NT2/D1 (cell line): ENCODE measurements around the gene APBA2.

ENCODE experiments used
- SUZ12 ChIP-seq: IDR thresholded peaks from 2 replicates; pipeline ENCODE4 v1.6.1; 2011; ENCODE audit not compliant: insufficient read length, insufficient read depth; ENCODE audit errors: extremely low read depth
- YY1 ChIP-seq: IDR thresholded peaks from 2 replicates; pipeline ENCODE4 v1.6.1; 2011; ENCODE audit not compliant: insufficient read length, insufficient read depth
- ZNF274 ChIP-seq: IDR thresholded peaks from 2 replicates; pipeline ENCODE4 v1.6.1; 2011; ENCODE audit warnings: mild to moderate bottlenecking, low read depth, low read length

DNA sequence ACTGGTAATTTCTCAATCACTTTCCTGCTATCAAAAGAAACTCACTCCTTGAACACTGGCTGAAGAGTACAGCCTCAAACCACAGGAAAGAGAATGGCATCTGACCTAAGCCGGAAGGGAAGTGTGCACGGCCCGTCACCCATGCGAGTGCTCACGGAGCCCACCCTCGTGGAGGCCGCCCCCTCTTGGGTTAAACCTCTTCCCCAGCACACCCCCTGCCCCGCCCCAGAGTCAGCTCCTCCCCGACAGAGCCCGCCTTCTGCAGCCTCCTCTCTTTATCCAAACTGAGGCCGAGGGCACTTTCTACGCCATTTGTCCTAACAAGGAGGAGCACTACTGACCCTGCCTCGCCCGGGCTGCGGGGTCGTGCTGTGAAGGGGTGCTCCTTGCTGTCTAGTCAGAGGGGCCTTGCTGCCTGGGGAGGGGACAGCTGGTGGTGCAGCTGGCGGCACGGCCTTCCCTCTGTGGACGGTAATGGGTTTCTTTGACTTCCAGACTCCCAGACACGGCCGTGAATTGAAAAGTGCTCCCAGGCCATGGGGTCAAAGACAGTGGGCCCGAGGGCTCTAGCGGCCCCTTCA is 246.2 kb downstream of the APBA2 start:
- no peak for TF ChIP-seq ZNF274
- TF ChIP-seq YY1 = no peak
- TF ChIP-seq SUZ12 = no peak
